ENCODE measurements around the gene MARCO. TPM values are rescaled to one million over a fixed set of nuclear protein-coding genes. Genes with fewer than 3 reads are reported as not detected.

The MARCO gene
- total RNA-seq, 1 donor from 2014 or later = 0.33 TPM

GRCh38 chr2:119011162-119011909, 69.3 kb downstream of the MARCO start:
- no peak for DNase-seq (ENCODE audit: low read depth)
- TF ChIP-seq CTCF (IDR thresholded peaks at IDR 0.05; ENCODE audit: insufficient read depth, low read length, poor library complexity, severe bottlenecking) = peak; percentile 58
- Histone ChIP-seq H3K27me3 (ENCODE audit: control insufficient read depth, insufficient read depth, low read length) (peaks cover 17% of the 10 kb centered on the region), H3K4me3 (ENCODE audit: low read depth, low read length) (no peak overlapping the region), H3K36me3 (ENCODE audit: control insufficient read depth, insufficient read depth, low read length) (no peaks in the 10 kb centered on the region)

GRCh38 chr2:119011910-119012209, 69.9 kb downstream of the MARCO start:
- no peaks in the 10 kb centered on the region for H3K36me3 ChIP-seq (ENCODE audit: control insufficient read depth, insufficient read depth, low read length)
- TF ChIP-seq CTCF (IDR thresholded peaks at IDR 0.05; ENCODE audit: insufficient read depth, low read length, poor library complexity, severe bottlenecking) = no peak
- peaks cover 17% of the 10 kb centered on the region for H3K27me3 ChIP-seq (ENCODE audit: control insufficient read depth, insufficient read depth, low read length)
- H3K4me3 ChIP-seq (ENCODE audit: low read depth, low read length) = no peak overlapping the region
- DNase-seq (ENCODE audit: low read depth) = no peak

- Histone ChIP-seq H3K27me3 (ENCODE audit: control insufficient read depth, insufficient read depth, low read length) (peaks cover 22% of the 10 kb centered on the region), H3K4me3 (ENCODE audit: low read depth, low read length) (no peak overlapping the region), H3K36me3 (ENCODE audit: control insufficient read depth, insufficient read depth, low read length) (no peaks in the 10 kb centered on the region)
- no peak for TF ChIP-seq CTCF (IDR thresholded peaks at IDR 0.05; ENCODE audit: insufficient read depth, low read length, poor library complexity, severe bottlenecking)
- DNase-seq (ENCODE audit: low read depth) = no peak
Observed at GRCh38 chr2:119012345-119013301, 70.6 kb downstream of the MARCO start.

- Histone ChIP-seq H3K36me3 (ENCODE audit: control insufficient read depth, insufficient read depth, low read length) (no peaks in the 10 kb centered on the region), H3K4me3 (ENCODE audit: low read depth, low read length) (no peak overlapping the region), H3K27me3 (ENCODE audit: control insufficient read depth, insufficient read depth, low read length) (peaks cover 22% of the 10 kb centered on the region)
- TF ChIP-seq CTCF (IDR thresholded peaks at IDR 0.05; ENCODE audit: insufficient read depth, low read length, poor library complexity, severe bottlenecking) = no peak
- DNase-seq (ENCODE audit: low read depth) = no peak
Observed at GRCh38 chr2:119013671-119014070, 71.7 kb downstream of the MARCO start.

GRCh38 chr2:119015845-119016244, 73.9 kb downstream of the MARCO start:
- no peak for DNase-seq (ENCODE audit: low read depth)
- peaks cover 16% of the 10 kb centered on the region for H3K27me3 ChIP-seq (ENCODE audit: control insufficient read depth, insufficient read depth, low read length)
- H3K36me3 ChIP-seq (ENCODE audit: control insufficient read depth, insufficient read depth, low read length) = no peaks in the 10 kb centered on the region
- no peak overlapping the region for H3K4me3 ChIP-seq (ENCODE audit: low read depth, low read length)
- TF ChIP-seq CTCF (IDR thresholded peaks at IDR 0.05; ENCODE audit: insufficient read depth, low read length, poor library complexity, severe bottlenecking) = no peak

Data from kidney epithelial cell (primary cell).